ENCODE data around the gene LRMDA.

The LRMDA gene

GRCh38 chr10:75653761-75654160 is 222.3 kb downstream of the LRMDA start:
- Mint-ChIP-seq H3K4me1 (peaks cover 83% of the 10 kb centered on the region), H3K9me3 (peaks cover 10% of the 10 kb centered on the region), H3K27me3 (ENCODE audit: low read depth, poor library complexity) (peaks cover 7% of the 10 kb centered on the region), H3K27ac (no peak overlapping the region), H3K36me3 (ENCODE audit: low read depth) (peaks cover 18% of the 10 kb centered on the region), H3K4me3 (no peak overlapping the region)
- TF ChIP-seq, protein P1, sequence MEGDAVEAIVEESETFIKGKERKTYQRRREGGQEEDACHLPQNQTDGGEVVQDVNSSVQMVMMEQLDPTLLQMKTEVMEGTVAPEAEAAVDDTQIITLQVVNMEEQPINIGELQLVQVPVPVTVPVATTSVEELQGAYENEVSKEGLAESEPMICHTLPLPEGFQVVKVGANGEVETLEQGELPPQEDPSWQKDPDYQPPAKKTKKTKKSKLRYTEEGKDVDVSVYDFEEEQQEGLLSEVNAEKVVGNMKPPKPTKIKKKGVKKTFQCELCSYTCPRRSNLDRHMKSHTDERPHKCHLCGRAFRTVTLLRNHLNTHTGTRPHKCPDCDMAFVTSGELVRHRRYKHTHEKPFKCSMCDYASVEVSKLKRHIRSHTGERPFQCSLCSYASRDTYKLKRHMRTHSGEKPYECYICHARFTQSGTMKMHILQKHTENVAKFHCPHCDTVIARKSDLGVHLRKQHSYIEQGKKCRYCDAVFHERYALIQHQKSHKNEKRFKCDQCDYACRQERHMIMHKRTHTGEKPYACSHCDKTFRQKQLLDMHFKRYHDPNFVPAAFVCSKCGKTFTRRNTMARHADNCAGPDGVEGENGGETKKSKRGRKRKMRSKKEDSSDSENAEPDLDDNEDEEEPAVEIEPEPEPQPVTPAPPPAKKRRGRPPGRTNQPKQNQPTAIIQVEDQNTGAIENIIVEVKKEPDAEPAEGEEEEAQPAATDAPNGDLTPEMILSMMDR (IDR thresholded peaks at IDR 0.05) = no peak
- no peak for DNase-seq

DNA sequence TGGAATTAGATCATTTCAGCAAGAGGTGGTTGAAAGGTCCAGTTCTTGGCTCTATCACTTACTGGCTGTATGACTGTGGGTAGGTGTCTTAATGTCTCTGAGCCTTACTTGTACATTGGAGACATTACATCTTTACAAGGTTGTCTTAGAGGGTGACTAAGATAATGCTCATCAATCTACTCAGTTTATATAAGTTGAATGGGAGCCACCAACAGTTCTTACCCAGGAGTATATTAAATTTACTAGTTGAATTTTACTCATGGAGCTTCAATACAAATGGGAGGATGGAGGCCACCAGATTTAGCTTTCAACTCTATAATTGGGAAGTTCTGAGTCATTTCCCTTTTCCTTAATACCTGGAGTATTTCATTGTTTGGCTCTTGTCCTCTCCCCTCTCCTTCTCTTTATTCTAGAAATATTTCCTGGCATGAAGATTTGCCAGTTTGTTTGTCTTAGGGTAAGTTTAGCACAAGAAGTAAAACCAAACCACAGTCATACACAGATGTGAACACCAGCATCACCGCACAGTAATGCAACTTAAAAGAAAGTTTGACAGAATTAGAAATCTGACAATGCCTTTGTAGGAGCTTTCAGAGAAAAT is 222.8 kb downstream of the LRMDA start:
- Mint-ChIP-seq H3K4me3 (no peak overlapping the region), H3K4me1 (peaks cover 82% of the 10 kb centered on the region), H3K27ac (no peak overlapping the region), H3K9me3 (peaks cover 10% of the 10 kb centered on the region), H3K36me3 (ENCODE audit: low read depth) (peaks cover 18% of the 10 kb centered on the region), H3K27me3 (ENCODE audit: low read depth, poor library complexity) (peaks cover 9% of the 10 kb centered on the region)
- no peak for DNase-seq
- TF ChIP-seq, protein P1 (IDR thresholded peaks at IDR 0.05) = no peak

DNA sequence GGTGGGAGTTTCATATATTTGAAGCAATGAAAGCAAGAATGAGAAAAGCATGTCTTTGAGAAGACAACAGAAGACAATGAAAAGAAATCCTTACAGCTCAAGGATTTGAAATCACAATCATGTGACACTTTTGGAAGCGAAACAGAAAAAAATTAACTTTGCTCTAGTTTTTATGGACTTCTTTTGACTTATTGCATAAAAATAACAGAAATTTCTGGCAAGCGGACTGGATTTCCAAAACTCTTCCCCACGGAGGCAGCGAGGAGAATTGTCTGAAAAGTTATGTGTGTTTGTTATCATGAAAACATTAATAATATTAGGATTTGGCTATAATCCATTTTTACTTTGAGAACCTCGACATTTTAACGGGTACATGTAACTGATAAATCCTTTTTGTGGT is 223.3 kb downstream of the LRMDA start:
- H3K36me3 Mint-ChIP-seq (ENCODE audit: low read depth) = peaks cover 14% of the 10 kb centered on the region

GRCh38 chr10:75655791-75656451 is 224.5 kb downstream of the LRMDA start:
- DNase-seq = no peak
- peaks cover 11% of the 10 kb centered on the region for H3K27me3 Mint-ChIP-seq (ENCODE audit: low read depth, poor library complexity)
- H3K4me3 Mint-ChIP-seq = no peak overlapping the region
- H3K4me1 Mint-ChIP-seq = peaks cover 80% of the 10 kb centered on the region
- H3K36me3 Mint-ChIP-seq (ENCODE audit: low read depth) = peaks cover 6% of the 10 kb centered on the region
- TF ChIP-seq, protein P1 (IDR thresholded peaks at IDR 0.05) = no peak
- H3K27ac Mint-ChIP-seq = no peak overlapping the region
- peaks cover 3% of the 10 kb centered on the region for H3K9me3 Mint-ChIP-seq

More for the DNA sequence above, 223.3 kb downstream of the LRMDA start:
- DNase-seq = no peak
- Mint-ChIP-seq H3K4me1 (peaks cover 80% of the 10 kb centered on the region), H3K9me3 (peaks cover 7% of the 10 kb centered on the region), H3K27me3 (ENCODE audit: low read depth, poor library complexity) (peaks cover 11% of the 10 kb centered on the region), H3K4me3 (no peak overlapping the region), H3K27ac (no peak overlapping the region)
- TF ChIP-seq, protein P1 (IDR thresholded peaks at IDR 0.05) = no peak

DNA sequence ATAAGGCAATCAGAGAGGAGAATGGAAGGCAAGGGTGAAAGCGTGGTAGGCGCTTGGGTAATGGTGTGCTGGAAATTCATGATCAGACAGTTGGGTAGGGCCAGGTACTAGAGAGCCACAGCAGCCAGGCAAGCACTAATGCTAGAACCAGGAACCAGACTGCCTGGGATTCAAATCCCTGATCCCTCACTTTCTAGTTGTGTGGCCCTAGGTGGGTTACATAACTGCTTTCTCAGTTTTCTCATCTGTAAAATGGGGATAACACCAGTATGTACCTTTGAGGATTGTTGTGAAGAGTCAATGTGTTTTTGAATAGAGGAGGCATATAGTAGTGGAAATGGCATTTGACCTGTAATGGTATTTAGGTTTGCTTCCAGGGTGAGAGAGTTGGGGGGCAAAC is 225.9 kb downstream of the LRMDA start:
- peaks cover 3% of the 10 kb centered on the region for H3K9me3 Mint-ChIP-seq
- DNase-seq = no peak
- TF ChIP-seq, protein P1 (IDR thresholded peaks at IDR 0.05) = no peak
- H3K27ac Mint-ChIP-seq = no peak overlapping the region
- H3K4me3 Mint-ChIP-seq = no peak overlapping the region
- H3K27me3 Mint-ChIP-seq (ENCODE audit: low read depth, poor library complexity) = peaks cover 10% of the 10 kb centered on the region
- peaks cover 78% of the 10 kb centered on the region for H3K4me1 Mint-ChIP-seq
- peaks cover 6% of the 10 kb centered on the region for H3K36me3 Mint-ChIP-seq (ENCODE audit: low read depth)

DNA sequence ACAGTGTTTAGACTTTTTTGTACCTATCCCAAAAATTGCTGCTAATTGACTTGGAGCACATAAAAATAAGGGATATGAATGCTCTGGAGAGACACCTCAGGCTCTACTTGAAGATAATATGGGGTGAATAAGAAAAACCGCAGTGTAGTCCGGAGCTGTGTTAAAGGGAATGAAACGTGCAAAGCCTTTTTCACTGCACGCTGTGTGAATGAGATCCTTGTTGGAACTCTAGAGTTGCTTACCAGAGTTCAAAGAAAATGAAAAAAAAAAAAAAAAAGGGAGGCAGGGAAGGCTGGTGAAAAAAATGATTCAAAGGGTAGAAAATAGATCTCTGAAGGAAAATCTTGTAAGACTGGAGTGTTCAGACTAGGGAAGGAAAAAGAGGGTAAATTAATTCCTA is 226.6 kb downstream of the LRMDA start:
- TF ChIP-seq, protein P1 (IDR thresholded peaks at IDR 0.05) = no peak
- Mint-ChIP-seq H3K4me3 (no peak overlapping the region), H3K36me3 (ENCODE audit: low read depth) (peaks cover 6% of the 10 kb centered on the region), H3K27ac (no peak overlapping the region), H3K9me3 (peaks cover 3% of the 10 kb centered on the region), H3K4me1 (peaks cover 78% of the 10 kb centered on the region), H3K27me3 (ENCODE audit: low read depth, poor library complexity) (peaks cover 7% of the 10 kb centered on the region)
- no peak for DNase-seq

Measured in nephron progenitor cell (in vitro differentiated cells).